Kidney epithelial cell (primary cell): ENCODE results near the gene RASGRF1. TPM values are rescaled to one million over a fixed set of nuclear protein-coding genes. Genes with fewer than 3 reads are reported as not detected.

Experiments used
- DNase-seq: peaks from one replicate; pipeline ENCODE4 v3.0.0-alpha.2; 2010; ENCODE audit warnings: low read depth
- H3K27me3 ChIP-seq: 2 replicates; pipeline ENCODE4 v1.6.0; 2011; ENCODE audit warnings: low read length; ENCODE audit not compliant: control insufficient read depth, insufficient read depth
- H3K36me3 ChIP-seq: 2 replicates; pipeline ENCODE4 v1.5.1; 2011; ENCODE audit warnings: low read length; ENCODE audit not compliant: control insufficient read depth, insufficient read depth
- H3K4me3 ChIP-seq: 2 replicates; pipeline ENCODE4 v1.5.1; 2011; ENCODE audit warnings: low read depth, mild to moderate bottlenecking, control low read depth, low read length
- total RNA-seq: library from RNA; depleted of rRNA; stranded (reverse); fragments of >200 nt; gene quantifications from 2 replicates; pipeline ENCODE4 v1.2.3, GENCODE V29; 2015
- TF ChIP-seq, protein P1 (sequence below): IDR thresholded peaks from 2 replicates; pipeline ENCODE4 v1.5.1; 2011; ENCODE audit warnings: mild to moderate bottlenecking, moderate library complexity, low read length, control low read depth, inconsistent platforms; ENCODE audit not compliant: insufficient read depth, poor library complexity, severe bottlenecking

Gene RASGRF1
- total RNA-seq, 1 donor from 2014 or later, result 1.4 TPM

GRCh38 chr15:78910271-78910670 is 180.3 kb downstream of the RASGRF1 start:
- Histone ChIP-seq H3K36me3 (peaks cover 5% of the 10 kb centered on the region), H3K4me3 (no peak overlapping the region), H3K27me3 (no peaks in the 10 kb centered on the region)
- DNase-seq, result no peak
- TF ChIP-seq, protein P1, sequence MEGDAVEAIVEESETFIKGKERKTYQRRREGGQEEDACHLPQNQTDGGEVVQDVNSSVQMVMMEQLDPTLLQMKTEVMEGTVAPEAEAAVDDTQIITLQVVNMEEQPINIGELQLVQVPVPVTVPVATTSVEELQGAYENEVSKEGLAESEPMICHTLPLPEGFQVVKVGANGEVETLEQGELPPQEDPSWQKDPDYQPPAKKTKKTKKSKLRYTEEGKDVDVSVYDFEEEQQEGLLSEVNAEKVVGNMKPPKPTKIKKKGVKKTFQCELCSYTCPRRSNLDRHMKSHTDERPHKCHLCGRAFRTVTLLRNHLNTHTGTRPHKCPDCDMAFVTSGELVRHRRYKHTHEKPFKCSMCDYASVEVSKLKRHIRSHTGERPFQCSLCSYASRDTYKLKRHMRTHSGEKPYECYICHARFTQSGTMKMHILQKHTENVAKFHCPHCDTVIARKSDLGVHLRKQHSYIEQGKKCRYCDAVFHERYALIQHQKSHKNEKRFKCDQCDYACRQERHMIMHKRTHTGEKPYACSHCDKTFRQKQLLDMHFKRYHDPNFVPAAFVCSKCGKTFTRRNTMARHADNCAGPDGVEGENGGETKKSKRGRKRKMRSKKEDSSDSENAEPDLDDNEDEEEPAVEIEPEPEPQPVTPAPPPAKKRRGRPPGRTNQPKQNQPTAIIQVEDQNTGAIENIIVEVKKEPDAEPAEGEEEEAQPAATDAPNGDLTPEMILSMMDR, result no peak

Other genes with a start within 250 kb of the RASGRF1 start
- gene MORF4L1, start 217.9 kb downstream of the RASGRF1 start, total RNA-seq, result 280 and 366 TPM in 2 replicates
- 103 and 125 TPM in 2 replicates for gene CTSH, start 145.7 kb downstream of the RASGRF1 start, total RNA-seq
- not detected in 2 replicates for gene ANKRD34C, start 191.9 kb upstream of the RASGRF1 start, total RNA-seq
- gene TMED3, start 220.3 kb upstream of the RASGRF1 start, total RNA-seq, result 109 and 132 TPM in 2 replicates